Mucosa of rectum (tissue), 2 donors: ENCODE results near the gene GNA15.
A peak's percentile ranks its signal among the peaks of the same experiment; 100 is the strongest.

ENCODE experiments used
- H3K27ac ChIP-seq, 2 donors: one replicate each; pipeline ENCODE4 v1.7.0; 2013; ENCODE audit warnings: inconsistent platforms in 2 of 2, low read depth in 2 of 2, low read length in 2 of 2
- H3K27me3 ChIP-seq, 2 donors: one replicate each; pipeline ENCODE4 v1.7.0; 2013; ENCODE audit warnings: low read length in 2 of 2; ENCODE audit not compliant: control insufficient read depth in 2 of 2, insufficient read depth in 2 of 2
- H3K36me3 ChIP-seq, 2 donors: one replicate each; pipeline ENCODE4 v1.7.0; 2013; ENCODE audit warnings: low read length in 2 of 2; ENCODE audit not compliant: control insufficient read depth in 2 of 2, insufficient read depth in 2 of 2
- H3K4me1 ChIP-seq, 2 donors: one replicate each; pipeline ENCODE4 v1.7.0; 2013; ENCODE audit warnings: low read length in 2 of 2, mild to moderate bottlenecking in 1 of 2; ENCODE audit not compliant: control insufficient read depth in 2 of 2, insufficient read depth in 2 of 2
- H3K4me3 ChIP-seq, 2 donors: one replicate each; pipeline ENCODE4 v1.7.0; 2013; ENCODE audit warnings: low read length in 2 of 2
- H3K9ac ChIP-seq, 2 donors: one replicate each; pipeline ENCODE4 v1.7.0; 2013; ENCODE audit warnings: low read length in 2 of 2, low read depth in 1 of 2, mild to moderate bottlenecking in 1 of 2
- H3K9me3 ChIP-seq, 2 donors: one replicate each; pipeline ENCODE4 v1.7.0; 2013; ENCODE audit warnings: low read length in 2 of 2; ENCODE audit not compliant: control insufficient read depth in 2 of 2
- donor health status: healthy.
- donor health status: Normal muscosa, but diverticular disease.

The GNA15 gene

GRCh38 chr19:3157096-3157845 is 21.4 kb downstream of the GNA15 start:
- Histone ChIP-seq H3K4me3 (no peak overlapping the region), H3K4me1 (no peaks in the 10 kb centered on the region)

GRCh38 chr19:3159565-3159964 is 23.7 kb downstream of the GNA15 start:
- H3K9ac ChIP-seq, result peak overlapping the region in 1 of 2 donors; percentile 24
- H3K27ac ChIP-seq, result no peak overlapping the region
- no peaks in the 10 kb centered on the region for H3K4me1 ChIP-seq

More at GRCh38 chr19:3157096-3157845, 21.4 kb downstream of the GNA15 start:
- no peaks in the 10 kb centered on the region for H3K27me3 ChIP-seq
- H3K27ac ChIP-seq, result no peak overlapping the region
- no peak overlapping the region for H3K9ac ChIP-seq
- no peaks in the 10 kb centered on the region for H3K9me3 ChIP-seq
- H3K36me3 ChIP-seq, result peaks cover 0 to 3% of the 10 kb centered on the region in 2 donors

GRCh38 chr19:3160219-3160618 is 24.4 kb downstream of the GNA15 start:
- Histone ChIP-seq H3K4me3 (no peak overlapping the region), H3K36me3 (peaks cover 0 to 3% of the 10 kb centered on the region in 2 donors), H3K9me3 (no peaks in the 10 kb centered on the region), H3K27ac (no peak overlapping the region), H3K4me1 (no peaks in the 10 kb centered on the region), H3K9ac (no peak overlapping the region), H3K27me3 (no peaks in the 10 kb centered on the region)

More at GRCh38 chr19:3159565-3159964, 23.7 kb downstream of the GNA15 start:
- H3K27me3 ChIP-seq, result no peaks in the 10 kb centered on the region
- no peaks in the 10 kb centered on the region for H3K9me3 ChIP-seq
- H3K36me3 ChIP-seq, result peaks cover 0 to 3% of the 10 kb centered on the region in 2 donors
- no peak overlapping the region for H3K4me3 ChIP-seq

- Histone ChIP-seq H3K4me1 (no peaks in the 10 kb centered on the region), H3K36me3 (no peaks in the 10 kb centered on the region), H3K4me3 (no peak overlapping the region), H3K9me3 (no peaks in the 10 kb centered on the region), H3K9ac (no peak overlapping the region), H3K27ac (no peak overlapping the region), H3K27me3 (no peaks in the 10 kb centered on the region)
Observed at GRCh38 chr19:3161453-3161852, 25.6 kb downstream of the GNA15 start.

GRCh38 chr19:3162418-3163229 is 26.8 kb downstream of the GNA15 start:
- Histone ChIP-seq H3K27me3 (no peaks in the 10 kb centered on the region), H3K4me1 (no peaks in the 10 kb centered on the region), H3K4me3 (no peak overlapping the region), H3K36me3 (no peaks in the 10 kb centered on the region), H3K9me3 (no peaks in the 10 kb centered on the region), H3K27ac (no peak overlapping the region), H3K9ac (no peak overlapping the region)

DNA sequence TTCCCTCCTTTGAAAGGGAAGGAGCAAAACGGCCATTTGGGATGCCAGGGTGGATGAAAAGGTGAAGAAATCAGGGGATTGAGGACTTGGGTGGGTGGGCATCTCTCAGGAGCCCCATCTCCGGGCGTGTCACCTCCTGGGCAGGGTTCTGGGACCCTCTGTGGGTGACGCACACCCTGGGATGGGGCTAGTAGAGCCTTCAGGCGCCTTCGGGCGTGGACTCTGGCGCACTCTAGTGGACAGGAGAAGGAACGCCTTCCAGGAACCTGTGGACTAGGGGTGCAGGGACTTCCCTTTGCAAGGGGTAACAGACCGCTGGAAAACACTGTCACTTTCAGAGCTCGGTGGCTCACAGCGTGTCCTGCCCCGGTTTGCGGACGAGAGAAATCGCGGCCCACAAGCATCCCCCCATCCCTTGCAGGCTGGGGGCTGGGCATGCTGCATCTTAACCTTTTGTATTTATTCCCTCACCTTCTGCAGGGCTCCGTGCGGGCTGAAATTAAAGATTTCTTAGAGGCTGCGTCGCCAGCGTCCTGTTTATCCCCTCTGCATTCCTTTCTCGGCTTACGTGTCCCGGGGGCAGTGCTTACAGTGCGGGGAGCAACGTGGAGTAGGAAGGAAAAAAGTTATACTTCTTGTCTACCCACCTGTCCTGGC is 27.5 kb downstream of the GNA15 start:
- H3K27me3 ChIP-seq, result no peaks in the 10 kb centered on the region
- H3K9me3 ChIP-seq, result no peaks in the 10 kb centered on the region
- no peak overlapping the region for H3K27ac ChIP-seq
- H3K4me1 ChIP-seq, result no peaks in the 10 kb centered on the region
- H3K4me3 ChIP-seq, result no peak overlapping the region
- no peaks in the 10 kb centered on the region for H3K36me3 ChIP-seq
- H3K9ac ChIP-seq, result no peak overlapping the region

GRCh38 chr19:3163943-3164342 is 28.1 kb downstream of the GNA15 start:
- Histone ChIP-seq H3K4me1 (no peaks in the 10 kb centered on the region), H3K27me3 (no peaks in the 10 kb centered on the region), H3K9ac (no peak overlapping the region), H3K4me3 (no peak overlapping the region), H3K36me3 (no peaks in the 10 kb centered on the region), H3K27ac (no peak overlapping the region), H3K9me3 (no peaks in the 10 kb centered on the region)

DNA sequence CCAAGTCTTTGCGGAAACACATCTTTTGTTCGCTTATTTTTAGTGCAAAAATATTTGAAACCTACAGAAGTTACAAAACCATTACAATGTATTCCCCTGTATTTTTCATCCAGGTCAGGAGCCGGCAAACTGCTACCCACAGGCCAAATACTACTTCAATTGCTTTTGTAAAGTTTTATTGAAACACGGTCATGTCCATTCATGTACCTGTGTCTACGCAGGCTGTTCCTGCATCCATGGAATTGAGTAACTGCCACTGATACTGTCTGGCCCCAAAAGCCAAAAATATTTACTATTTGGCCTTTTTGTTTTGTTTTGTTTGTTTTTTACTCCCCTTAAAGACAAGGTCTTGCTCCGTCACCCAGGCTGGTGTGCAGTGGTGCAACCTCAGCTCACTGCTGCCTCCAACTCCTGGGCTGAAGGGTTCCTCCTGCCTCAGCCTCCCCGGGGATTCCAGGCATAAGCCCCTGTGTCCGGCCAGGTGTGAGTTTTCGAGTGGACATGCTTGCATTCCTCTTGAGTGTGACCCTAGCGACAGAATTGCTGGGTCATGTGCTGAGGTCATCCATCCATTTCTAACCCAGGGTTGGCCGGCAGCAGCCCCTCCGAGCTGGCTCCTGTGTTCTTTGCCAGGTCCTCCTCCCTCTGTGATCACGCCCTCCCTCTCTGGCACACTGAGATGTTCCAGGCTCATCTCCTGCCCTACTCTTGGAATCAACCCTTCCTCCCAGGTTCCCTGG is 31.9 kb downstream of the GNA15 start:
- no peaks in the 10 kb centered on the region for H3K27me3 ChIP-seq
- H3K4me3 ChIP-seq, result no peak overlapping the region
- no peaks in the 10 kb centered on the region for H3K9me3 ChIP-seq
- H3K27ac ChIP-seq, result no peak overlapping the region
- no peaks in the 10 kb centered on the region for H3K4me1 ChIP-seq
- H3K36me3 ChIP-seq, result no peaks in the 10 kb centered on the region
- H3K9ac ChIP-seq, result no peak overlapping the region

- no peak overlapping the region for H3K9ac ChIP-seq
- H3K27me3 ChIP-seq, result no peaks in the 10 kb centered on the region
- H3K4me3 ChIP-seq, result no peak overlapping the region
- H3K27ac ChIP-seq, result no peak overlapping the region
- H3K36me3 ChIP-seq, result no peaks in the 10 kb centered on the region
- H3K9me3 ChIP-seq, result no peaks in the 10 kb centered on the region
- peaks cover 12 to 14% of the 10 kb centered on the region in 2 donors for H3K4me1 ChIP-seq
Observed at GRCh38 chr19:3171894-3172672, 36.2 kb downstream of the GNA15 start.
